Hippocampal formation (tissue), 2 donors: ENCODE measurements around the gene WASF2.
"Not testable (repeated sequence)": the region's sequence is repeated elsewhere in the genome, so short reads cannot be mapped to it uniquely, and the experiment has no call there.

ENCODE experiments used
- DNase-seq, 2 donors: peaks; one replicate each; lab custom pipeline; 2025; lab: John Stamatoyannopoulos, UW

WASF2 gene

DNA sequence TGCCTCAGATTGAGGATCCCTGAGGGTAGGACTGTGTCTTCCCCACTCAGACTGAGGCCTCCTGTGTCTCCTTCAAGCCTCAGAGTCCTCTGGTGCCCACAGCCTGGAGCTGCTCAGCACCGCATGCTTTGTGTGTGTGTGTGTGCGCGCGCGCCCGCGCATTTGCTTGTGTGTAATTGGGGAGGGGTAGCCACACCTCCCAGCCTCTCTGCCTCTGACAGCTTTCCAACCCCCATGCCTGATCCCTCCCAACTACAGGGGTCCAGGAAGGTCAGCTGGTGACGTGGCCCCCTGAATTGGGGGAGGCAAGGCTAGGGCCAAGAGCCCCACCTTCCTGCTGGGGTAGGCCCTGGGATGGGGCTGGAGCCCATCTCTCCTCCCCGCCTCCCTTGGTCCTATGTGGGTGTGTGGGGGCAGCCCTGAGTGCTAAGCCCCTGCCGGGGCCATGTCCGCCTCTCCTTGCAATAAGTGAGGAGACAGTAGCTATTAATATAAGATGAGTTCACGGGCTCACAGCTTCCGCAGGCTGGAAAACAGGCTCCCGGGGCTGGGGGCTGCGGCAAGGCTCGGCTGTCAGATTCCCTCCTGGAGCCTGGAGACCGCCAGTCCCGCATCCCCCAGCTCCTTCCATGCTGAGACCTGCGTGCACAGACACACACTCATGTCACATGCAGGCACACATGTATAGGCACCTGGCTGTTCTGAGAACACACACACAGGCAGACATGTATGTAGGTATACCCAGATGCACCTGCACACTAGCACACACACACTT lies 90.5 kb downstream of the WASF2 start:
- no peak for DNase-seq

DNA sequence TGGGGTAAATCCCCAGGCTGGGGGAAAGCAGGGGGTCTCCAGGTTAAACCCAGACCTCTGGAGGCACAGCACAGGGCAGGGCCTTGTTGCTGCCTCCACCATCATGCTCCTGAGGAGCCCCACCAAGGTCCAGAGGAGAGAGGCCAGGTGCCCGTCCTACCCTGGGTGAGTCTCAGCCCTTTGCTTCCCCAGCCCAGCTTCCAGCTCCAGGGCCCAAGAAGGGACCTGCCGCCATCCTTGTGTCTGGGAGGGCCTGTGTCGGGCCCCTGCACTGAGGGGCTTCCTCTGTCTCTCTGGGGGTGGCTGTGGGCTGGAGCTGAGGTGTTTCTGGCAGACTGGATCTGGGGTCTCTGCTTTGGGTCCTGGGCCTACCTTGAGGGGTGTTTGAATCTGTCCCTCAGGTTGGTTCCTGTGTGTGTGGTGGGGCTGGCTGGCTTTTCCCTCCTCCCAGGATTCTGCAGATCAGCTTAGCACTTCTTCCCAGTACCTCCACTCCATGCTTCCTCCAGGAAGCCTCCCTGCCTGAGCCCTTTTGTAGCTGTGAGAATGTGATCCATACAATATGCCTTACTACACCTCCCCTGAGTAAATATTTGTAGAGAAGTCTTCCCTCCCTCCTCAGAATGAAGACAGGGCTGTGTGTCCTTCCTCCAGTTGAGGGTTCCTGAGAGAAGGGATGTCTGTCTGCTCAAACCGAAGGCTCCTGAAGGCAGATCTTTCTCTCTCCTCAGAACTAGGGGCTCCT lies 91.4 kb downstream of the WASF2 start:
- DNase-seq, result no peak

DNA sequence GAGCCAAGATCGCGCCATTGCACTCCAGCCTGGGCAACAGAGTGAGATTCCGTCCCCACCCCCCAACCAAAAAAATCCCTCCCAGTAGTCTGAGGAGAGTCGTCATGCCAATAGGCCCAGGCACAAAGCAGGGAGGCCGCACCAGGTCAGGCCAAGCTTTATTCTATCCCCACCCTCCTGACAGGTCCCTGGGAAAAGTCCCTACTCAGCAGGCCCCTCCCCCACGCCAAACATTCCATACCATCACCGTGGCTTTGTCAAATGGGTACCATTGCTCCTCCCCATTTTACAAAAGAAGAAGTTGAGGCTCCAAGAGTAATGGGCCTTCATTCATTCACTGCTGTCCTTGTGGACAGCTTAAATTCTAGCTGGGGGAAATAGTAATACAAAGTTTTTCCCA lies 92.2 kb downstream of the WASF2 start:
- DNase-seq, result no peak

DNA sequence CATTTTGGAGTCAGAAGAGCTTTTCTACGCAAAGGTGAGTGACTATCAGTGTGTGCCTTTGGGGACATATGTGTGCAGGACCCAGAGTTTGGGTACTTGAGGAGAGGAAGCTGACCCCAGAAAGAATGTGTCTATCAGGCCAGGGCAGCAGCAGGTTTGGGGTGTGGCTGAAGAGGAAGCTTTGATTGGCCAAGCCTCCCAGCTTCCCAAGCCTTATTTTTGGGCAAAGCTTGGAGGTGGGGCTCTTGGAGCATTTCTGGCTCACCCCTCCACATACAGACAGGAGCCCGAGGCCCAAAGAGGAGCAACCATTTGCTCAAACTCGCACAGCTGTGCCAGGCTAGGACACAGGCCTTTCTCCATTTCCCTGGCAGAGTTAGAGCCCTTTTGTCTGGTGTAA lies 92.9 kb downstream of the WASF2 start:
- no peak for DNase-seq

DNA sequence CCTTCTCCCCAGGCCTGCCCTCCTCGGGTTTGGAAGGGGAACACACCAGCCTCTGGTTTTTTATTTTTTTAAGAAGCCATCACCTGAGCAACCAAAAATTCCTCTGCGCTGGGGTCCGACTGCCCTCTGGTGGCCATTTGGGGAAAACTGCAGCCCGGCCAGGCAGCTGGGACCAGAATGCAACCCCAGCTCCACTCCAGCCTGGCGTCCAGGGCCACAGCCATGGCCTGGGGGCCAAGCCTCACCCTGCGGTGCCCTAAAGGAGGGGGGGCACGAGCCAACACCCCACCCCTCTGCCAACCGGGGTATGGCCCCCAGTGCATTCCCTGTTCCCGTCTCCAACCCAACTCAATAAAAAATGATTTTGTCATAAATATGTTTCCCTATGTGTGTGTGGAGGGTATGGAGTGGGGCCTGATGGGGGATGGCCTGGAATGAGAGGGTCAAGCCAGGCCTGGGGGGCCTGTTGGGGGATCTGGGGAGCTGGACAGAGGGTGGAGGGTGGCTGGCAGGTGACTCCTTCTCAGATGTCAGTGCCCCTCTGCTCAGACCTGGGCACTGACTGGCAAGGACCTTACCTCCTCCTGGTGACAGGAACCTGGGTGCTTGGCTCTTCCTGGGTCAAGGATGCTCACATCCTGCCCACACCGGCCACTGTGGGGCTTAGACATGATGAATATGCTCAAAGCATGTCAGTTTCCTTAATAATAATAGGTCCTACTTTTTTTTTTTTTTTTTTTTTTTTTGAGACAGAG lies 94.3 kb downstream of the WASF2 start:
- peak; percentile 35 to 46 for DNase-seq

DNA sequence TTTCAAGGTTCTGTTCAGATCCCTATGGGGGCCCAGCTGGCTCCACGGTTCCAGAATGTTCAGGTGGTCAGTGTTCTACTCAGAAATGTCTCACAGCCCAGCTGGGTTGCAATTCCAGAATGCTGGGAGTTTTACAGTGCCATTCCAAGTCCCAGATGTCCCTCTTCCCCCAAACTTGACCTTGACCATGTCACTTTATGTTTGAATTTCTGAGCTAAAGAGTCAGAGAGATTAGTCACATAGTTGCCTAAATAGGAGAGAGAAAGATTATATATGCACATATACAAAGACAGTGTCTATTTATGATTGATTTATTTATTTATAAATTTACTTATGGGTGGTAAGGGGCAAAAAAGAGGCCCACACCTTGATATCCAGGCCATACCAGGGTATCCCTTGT lies 95.0 kb downstream of the WASF2 start:
- no peak for DNase-seq

DNA sequence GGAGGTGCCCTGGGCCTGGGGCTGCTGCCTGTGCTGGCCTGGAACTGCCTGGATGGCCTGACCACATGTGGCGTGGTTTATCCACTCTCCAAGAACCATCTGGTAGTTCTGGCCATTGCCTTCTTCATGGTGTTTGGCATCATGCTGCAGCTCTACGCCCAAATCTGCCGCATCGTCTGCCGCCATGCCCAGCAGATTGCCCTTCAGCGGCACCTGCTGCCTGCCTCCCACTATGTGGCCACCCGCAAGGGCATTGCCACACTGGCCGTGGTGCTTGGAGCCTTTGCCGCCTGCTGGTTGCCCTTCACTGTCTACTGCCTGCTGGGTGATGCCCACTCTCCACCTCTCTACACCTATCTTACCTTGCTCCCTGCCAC lies 95.7 kb downstream of the WASF2 start:
- no peak for DNase-seq

DNA sequence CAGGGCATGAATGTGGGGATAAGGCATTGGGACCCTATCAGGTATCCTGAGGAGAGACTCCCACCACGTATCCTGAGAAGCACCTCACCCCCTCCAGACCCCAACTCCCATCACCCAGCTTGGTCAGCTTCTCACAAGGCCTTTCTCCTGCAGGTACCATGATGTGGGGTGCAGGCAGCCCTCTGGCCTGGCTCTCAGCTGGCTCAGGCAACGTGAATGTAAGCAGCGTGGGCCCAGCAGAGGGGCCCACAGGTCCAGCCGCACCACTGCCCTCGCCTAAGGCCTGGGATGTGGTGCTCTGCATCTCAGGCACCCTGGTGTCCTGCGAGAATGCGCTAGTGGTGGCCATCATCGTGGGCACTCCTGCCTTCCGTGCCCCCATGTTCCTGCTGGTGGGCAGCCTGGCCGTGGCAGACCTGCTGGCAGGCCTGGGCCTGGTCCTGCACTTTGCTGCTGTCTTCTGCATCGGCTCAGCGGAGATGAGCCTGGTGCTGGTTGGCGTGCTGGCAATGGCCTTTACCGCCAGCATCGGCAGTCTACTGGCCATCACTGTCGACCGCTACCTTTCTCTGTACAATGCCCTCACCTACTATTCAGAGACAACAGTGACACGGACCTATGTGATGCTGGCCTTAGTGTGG lies 96.2 kb downstream of the WASF2 start:
- no peak for DNase-seq

DNA sequence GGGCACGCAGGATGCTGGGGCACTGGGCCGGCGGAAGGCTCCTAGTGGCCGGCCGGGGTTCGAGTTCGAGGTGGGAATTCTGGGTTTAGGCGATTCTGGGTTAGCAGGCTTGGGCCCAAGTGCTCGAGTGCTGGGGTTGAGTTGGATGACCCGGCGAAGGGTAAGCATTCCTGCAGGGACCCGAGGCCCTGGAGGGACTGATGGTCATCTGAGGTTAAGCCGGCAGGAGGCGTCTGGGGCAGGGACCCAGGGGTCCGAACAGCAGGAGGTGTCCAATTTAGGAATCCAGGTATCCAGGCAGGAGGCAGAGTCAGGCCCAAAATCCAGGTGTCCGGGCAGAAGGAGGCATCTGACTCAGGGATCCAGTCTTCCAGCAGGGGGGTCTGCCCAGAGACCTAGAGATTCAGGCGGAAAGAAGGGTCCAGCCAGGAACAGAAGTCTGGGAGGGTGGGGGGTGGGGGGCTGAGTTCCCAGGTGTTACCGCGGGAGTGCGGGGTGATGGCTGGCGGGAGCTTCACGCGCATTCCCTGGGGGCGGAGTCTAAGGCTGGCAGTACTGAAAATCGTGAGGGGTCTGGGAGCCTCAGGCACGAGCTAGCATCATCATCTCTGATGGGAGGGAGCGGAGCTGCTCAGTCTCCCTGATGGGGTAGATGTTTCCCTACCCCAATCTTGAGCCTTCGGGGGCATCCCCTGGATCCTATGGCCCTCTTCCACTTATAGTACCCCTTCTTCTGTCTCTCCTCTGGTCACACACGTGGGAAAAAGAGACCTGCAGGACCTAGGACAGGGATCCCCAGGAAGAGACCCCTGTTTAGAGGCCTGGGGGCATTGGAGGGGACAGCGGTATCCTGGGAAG lies 97.0 kb downstream of the WASF2 start:
- DNase-seq, result no peak

DNA sequence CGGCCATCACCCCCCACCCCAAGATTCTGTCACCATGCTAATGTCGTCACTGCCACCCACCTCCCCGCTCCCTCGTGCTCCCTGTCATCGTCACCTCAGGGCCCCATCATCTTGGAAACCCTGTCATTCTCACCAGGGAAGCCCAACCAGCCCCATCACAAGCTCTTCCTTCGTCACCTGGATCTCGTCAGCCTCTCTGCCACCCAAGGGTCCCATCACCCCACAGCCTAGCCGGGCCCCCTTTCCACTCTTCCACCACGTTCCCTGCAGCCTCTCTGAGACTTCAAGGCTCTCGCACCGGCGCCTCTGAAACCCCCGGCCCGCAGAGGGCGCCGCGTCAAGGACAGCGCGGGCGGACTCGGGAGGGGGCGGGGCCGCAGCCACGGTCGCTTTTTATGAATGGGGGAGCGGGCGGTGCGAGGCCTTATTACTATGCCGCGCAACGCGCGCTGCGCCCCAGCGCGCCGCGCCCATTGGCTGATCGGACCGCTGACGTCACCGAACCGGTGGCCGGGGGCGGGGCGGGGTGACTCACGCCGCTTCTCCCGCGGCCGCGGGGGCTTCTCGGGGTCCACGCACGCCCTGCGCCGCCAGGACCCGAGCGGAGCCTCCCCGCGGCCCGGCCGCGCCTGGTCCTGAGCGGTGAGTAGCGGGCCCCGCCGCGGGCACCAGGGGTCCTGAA lies 97.7 kb downstream of the WASF2 start, which contains the start of gene GPR3:
Gene GPR3 (plus strand): TSS at position 527 of the 682 bp plus-strand sequence. CDS start 1,177 bp downstream, outside the sequence.
- peak; percentile 63 to 74 for DNase-seq

DNA sequence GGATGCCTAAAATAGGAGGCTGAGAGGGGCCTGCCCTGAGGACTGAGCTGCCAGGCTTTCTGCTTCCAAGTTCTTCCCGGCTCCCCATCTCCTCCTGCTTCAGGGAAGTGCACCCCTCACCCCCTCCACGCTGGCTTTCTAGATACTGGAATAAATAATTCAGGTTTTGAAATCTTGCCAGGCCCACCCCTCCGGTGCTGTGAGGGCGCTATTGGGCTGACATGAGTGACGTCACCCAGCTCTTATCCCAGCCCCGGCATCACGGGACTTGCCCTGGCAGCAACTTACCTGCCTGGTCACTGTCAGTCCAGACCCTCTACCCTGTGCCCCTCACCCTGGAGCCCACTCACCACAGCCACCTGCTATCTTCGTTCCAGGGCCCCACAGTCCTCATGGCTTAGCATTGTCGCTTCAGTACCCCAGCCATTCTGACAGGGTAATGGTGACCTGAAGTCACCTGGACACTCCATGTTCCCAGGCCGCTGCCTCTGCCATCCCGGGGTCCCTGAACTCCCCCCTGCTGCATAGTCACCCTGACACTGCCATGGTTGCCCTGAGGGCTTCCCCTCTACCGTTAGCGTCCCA lies 98.4 kb downstream of the WASF2 start:
- DNase-seq, result peak; percentile 21 to 26

DNA sequence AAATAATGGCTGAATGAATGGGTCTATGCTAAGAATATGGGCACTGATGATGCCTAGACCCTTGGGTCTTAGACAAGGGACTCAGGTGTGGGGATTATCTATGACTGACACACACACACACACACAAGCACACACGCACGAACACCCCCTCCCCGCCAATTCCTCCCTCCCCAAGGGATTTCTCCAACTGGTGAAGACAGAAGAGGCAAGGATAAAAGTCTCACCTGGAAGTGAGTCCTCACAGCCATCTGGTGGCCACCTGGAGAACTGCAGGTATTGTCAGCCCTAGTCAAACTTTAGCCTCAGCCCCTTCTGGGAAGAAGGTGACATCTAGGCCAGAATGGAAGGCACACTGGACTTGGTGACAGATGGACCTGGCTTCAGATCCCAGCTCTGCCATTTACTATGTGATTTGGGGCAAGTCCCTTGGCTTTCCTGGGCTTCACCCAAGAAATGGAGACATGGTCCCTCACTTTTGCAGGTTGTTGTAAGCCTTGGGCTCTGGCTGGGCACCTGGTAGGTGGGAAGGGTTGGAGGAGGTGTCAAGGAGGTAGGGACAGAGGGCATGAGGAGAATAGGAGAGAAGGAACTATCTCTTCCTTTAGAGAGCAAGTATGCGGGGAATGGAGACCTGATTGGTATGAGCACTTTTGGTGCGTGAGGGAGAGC lies 101.5 kb downstream of the WASF2 start:
- no peak for DNase-seq

DNA sequence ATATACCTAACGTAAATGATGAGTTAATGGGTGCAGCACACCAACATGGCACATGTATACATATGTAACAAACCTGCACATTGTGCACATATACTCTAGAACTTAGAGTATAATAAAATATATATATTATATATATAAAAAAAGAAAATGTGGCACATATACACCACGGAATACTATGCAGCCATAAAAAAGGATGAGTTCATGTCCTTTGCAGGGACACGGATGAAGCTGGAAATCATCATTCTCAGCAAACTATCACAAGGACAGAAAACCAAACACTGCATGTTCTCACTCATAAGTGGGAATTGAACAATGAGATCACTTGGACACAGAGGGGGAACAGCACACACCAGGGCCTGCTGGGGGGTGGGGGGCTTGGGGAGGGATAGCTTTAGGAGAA lies 105.2 kb downstream of the WASF2 start:
- DNase-seq, result not testable (repeated sequence)

DNA sequence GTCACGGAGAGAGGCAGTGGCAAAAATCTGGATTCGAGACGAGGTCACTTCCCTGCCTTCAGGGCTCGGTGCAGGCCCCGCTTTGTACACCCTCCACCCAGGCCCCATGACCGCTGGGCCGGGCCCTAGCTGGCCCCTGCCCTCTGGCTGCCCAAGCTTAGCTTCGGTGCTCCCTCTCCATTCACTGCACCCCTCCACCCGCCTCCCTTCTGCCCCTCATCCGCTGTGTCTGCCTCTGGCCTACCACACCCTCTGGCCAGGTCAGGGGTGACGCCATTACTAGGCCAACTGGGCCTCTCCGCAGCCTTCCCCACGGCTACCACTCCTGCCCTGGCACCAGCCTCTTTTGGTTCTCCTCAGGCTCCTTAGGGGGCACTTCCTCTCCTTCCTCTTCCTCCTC lies 106.3 kb downstream of the WASF2 start:
- no peak for DNase-seq

DNA sequence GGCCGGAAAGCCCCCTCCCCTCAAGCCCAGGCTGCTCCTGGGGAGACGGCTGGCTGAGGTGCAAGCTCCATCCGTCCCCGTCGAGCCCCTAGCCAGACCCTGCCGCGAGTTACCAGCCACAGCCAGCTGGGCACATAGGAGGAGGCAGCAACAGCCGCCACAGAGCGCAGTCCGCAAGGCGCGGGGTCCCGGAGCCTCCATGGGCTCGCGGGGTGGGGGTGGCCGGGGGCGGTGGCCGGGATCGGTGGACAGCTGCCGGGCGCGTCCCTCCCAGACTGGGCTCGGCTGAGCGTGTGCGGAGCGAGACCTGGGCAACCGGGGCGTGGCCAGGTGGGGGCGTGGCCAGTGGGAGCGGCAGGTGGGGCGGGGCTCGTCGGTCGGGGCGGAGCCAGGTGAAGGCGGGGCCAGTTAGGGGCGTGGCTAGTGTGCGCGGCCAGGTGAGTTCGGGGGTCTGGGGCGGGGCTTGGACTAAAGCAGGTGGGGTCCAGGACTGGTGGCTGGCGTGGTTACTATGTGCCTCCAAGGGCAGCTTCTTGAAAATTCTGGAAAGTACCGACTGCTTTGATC lies 106.8 kb downstream of the WASF2 start, which contains the start of gene CD164L2:
Gene CD164L2 (minus strand): TSS at position 295 of the 567 bp plus-strand sequence. CDS start 94 bp downstream, at position 201.
- no peak for DNase-seq

DNA sequence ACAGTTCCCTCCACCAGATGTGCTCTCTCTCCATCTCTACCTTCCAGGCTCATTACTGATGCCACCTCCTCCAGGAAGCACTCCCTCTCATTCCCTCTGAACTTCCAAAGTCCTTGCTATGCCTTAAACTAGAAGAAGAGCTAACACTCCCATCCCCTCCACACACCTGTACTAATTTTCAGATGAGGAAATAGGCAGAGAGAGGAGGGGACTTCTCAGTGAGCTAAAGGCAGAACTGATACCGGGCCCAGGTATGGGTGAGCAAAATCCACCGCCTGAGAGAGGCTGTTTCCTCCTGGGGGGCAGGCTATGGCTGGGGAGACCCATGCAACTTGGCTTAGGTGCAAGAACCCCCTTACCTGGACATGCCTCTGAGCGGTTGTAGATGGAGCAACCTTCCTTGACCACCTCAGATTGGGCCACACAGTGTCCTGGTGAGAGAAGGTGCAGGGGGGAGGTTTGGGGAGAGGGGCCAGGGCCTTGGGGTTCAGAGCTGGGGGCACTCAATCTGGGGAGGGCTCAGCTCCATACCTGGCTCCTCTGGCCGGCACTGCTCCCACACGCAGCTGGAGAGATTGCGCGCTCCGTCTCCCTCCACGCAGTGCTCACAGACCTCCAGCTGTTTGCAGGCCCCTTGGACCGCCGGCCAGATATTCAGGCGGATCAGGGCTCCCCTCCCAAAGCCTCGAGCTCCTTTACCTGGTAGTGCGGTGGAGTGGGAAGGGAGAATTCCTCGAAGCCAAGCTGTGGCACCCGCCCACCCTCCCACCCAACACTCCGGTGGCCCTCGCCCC lies 107.8 kb downstream of the WASF2 start:
- DNase-seq, result no peak

DNA sequence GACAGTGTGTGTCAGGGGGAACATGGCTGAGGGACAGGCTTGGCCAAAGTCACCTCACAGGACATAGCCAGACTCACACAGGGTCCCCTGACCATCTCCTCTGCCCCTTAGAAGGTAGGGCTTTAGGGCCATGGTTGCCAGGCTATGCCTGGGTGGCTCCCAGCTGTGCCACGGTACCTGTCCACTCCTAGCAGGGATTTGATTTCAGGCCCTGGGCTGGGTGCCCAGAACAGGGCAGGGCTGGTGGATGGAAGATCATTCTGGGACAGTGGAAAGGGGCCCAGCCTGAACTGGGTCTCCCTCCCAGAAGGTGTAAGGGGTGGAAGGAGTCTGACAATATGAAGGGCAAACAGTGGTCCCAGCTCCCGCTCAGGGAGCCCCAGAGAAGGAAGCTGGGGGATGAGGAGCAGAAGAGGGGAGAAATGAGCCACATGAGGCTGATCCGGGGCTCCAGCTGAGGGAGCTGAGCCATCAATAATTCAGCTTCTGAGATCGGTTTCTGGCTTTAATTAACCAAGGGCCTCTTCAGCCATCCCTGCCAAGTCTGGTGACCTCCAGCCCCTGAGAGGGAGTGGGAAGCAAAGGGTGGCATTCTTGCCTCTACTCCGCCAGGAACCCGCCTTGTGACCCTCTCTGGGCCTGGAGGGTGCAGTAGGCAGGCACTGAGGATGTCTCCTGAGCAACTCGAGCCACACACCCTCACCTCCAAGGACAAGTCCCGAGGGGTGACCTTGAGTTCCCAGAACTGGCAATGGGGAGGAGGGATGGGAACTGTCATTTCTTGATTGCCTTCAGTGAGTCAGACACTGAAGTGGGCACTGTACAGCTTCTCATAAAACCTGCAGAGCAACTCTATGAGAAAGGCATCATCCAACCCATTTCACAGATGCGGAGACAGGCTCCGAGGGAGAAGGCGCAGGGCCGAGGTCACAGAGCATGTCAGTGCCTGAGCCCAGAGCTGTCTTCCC lies 108.9 kb downstream of the WASF2 start:
- DNase-seq, result no peak
